Iris pigment epithelial cell (primary cell): ENCODE measurements around the gene ADAM30.

Experiments
- DNase-seq: peaks from one replicate; pipeline ENCODE4 v3.0.0-alpha.2; 2011; ENCODE audit warnings: low read depth

The ADAM30 gene

GRCh38 chr1:119896303-119896702, at the start of gene ADAM30:
Gene ADAM30, minus strand, starts transcription at chr1:119896515. Its CDS starts 179 bp downstream, at chr1:119896336.
- DNase-seq: no peak

GRCh38 chr1:119943216-119943615, 46.9 kb upstream of the ADAM30 start:
- DNase-seq: no peak

DNA sequence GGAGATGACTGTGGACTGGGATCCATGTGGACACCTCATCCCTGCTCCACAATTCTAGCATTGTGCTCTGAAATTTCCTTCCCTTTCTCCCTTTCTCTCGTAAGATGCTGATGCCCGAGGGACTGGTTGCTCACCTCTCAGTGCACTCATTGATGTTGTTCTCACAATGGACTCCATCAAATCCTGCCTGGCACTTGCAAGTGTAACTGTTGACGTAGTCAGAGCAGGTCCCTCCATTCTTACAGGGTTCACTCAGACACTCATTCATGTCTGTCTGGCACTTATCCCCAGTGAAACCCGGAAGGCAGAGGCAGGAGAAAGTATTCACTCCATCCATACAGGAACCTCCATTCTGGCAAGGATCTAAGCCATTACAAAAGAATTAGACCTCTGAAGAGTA, 45.1 kb upstream of the ADAM30 start:
- no peak for DNase-seq

DNA sequence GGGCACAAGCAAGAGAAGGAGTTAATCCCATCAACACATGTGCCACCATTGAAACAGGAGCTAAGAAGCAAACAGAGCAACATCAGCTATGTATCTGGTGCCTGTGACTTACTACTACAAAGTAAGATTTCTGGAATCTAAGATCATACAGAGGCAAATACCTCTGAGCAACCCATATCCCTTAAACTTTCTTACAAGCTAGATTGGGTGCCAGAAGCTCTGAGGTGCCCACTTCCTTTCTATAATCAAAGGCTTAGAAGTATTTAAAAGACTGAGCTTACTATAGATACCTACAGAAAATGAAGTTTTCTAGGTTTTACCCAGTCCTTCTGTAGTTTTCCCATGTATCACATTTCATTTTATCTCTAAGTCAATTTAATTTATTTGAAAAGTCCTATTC, 44.4 kb upstream of the ADAM30 start:
- DNase-seq: no peak

- DNase-seq: no peak
These were observed 40.9 kb upstream of the ADAM30 start for GRCh38 chr1:119937198-119937597.

- DNase-seq: no peak
These were observed 39.6 kb upstream of the ADAM30 start for GRCh38 chr1:119935915-119936314.

DNA sequence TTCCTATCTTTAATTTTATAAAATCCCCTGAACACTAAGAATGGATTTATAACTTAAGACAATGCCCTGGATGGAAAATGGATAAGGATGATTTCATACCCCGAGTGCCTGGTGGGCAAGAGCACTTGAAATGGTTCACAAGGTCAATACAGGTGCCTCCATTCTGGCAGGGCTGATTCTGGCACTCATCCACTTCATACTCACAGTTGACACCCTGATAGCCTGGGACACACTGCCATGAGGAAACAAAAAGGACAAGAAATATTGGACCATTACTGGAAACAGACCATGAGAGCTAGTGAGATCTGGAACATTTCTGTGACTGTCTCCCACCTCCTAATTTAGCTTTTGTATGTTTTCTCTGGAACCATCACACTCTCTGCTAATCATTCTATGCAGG, 39.1 kb upstream of the ADAM30 start:
- DNase-seq: no peak

DNA sequence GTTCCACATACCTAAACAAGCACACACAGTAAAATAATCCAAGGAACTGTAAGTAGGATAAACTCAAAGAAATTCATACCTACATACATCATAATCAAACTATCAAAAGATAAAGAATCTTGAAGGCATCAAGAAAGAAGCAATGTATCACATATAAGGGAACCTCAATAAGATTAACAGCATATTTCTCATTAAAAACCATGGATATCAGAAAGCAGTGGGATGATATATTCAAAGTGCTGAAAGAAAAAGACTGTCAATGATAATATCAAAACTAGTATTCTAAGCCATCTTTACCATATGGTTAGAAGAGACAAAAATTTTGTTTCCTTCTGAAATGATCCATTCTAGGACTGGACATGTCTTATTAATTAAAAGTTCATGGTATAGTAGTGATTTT, 37.1 kb upstream of the ADAM30 start:
- DNase-seq: no peak

DNA sequence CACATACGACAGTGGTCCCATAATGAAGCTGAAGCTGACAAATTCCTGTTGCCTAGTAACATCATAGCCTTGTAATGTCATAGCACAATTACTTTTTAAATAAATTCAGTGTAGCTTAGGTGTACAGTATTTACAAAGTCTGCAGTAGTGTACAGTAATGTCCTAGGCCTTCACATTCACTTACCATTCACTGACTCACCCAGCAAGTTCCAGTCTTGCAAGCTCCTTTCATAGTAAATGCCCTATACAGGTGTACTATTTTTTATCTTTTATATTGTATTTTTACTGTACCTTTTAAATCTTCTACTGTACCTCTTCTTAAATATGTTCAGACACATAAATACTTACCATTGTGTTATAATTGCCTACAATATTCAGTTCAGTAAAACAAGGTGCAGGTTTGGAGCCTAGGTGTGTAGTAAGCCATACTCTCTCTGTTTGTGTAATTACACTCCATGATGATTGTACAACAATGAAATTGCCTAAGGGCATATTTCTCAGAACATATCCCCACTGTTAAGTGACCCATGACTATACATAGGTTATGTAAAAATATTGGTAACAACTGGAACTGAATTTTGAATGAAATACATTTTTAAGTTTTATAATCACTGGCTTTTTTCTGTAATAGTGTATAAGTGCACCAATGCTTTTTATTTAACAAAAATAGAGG, 33.5 kb upstream of the ADAM30 start:
- DNase-seq: no peak

GRCh38 chr1:119926553-119926952, 30.2 kb upstream of the ADAM30 start:
- no peak for DNase-seq

DNA sequence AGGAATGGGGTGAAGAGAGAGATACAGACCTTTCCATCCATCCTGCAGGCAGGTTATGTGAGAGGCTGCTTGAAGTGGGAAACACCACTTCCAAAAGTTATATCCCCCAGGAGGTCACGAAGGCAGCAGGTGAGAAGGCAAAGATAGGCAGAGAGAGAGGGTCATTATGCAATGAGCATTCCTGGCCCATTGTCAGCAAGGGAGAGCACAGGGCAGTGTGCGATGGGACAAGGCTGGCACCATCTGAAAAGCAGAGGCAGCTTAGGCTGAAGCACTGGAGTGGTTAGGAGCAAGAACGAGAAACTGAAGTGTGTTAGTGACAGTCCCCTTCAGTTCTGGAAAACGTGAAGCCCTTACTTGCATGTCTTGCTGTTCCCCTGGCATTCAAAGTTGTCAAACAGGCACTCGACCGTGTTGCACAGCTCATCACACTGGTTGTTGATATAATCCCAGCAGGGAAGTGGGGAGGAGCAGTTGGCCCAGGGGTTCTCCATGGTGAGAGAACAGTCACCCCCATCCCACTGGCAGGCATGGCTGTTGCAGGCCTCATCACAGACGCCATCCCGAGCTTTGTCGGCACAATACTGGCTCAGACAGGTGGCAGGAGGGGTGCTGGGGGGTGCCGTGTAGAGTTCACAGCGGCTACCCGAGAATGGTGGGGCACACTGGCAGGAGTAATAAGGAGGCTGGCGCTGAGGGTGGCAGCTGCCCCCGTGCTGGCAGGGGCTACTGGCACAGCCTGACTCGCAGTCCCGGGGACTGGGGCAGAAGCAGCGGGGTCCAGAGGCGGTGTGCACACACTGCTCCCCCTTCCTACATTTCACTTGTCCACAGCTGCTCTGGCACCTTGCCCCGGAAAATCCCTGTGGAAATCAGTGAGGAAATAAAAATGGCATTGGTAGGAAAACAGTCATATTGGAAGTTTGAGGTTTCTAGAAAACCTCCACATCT, 28.9 kb upstream of the ADAM30 start:
- no peak for DNase-seq

DNA sequence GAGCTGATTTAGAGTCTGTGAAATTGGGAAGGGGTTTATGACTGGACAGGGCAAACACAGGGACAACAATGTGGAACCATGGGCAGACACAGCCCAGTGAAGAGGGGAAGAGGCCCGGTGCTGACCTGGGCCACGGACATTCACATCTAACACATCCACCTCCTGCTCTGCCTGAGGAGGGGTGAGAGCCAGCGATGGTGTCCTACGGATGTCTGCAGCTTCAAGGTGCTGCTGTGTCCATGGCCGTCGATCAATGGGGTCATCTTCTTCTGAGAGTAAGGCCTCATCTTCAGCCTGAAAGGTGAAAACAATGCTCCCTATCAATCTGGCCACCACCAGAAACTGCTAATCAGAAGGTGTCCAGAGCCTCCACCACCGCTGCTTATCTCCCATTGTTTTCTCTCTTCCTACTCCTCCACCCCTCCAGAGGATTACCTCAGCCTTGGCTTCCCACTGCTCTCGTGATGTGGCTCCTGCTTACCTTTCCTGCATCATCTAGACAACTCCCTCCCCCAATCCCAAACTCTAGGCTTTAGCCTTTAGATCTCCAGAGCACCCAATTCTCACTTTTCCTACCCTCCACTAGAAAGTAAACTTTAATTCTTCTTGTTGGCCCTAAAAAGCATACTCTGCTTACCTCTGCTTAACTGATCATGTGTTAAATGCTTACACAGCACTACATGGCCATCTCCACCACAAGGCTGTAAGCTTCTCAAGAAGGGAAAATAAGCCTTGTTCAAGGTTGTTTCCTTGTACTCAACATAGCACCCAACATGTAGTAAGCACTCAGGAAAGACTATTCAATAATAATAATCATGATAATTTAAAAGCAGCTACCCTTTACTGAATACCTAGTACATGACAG, 24.0 kb upstream of the ADAM30 start:
- no peak for DNase-seq

DNA sequence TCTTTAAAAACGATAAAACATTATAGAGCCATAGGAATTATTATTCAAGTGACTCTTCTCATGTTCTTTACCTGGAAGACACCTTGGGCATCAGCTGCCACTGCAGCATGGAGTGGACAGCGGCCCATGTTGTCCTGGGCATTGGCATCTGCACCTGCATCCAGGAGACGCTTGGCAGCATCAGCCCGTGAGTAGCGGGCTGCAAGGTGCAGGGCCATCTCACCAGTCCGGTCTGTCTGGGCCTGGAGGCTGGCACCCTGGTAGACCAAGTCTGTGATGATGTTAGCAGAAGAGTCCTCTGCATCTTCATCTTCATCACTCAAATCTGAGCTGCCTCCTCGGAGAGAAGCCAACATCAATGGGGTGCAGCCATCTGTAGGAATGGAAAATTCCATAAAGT, 22.9 kb upstream of the ADAM30 start:
- DNase-seq: no peak

- no peak for DNase-seq
These were observed 22.0 kb upstream of the ADAM30 start for GRCh38 chr1:119918301-119918700.

GRCh38 chr1:119917304-119918055, 21.2 kb upstream of the ADAM30 start:
- no peak for DNase-seq

GRCh38 chr1:119915517-119915916, 19.2 kb upstream of the ADAM30 start:
- no peak for DNase-seq

DNA sequence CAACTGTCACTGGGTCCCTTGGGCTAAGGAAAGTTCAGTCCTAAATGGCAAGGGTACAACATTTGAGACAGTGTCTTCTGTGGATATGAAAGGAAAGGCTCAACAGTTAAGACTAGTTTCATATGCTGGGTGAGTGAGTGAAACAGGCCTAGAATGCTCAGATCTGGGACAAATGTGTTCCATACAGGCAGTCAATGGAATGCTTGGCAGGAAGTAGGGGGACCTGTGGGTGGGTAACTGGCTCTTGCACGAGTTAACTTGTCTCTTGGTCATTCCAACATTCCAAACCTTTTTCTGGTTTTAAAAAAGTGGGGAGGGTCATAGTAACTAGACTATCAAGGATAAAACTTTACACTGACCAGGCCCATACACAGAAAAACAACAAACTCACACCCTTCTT, 17.8 kb upstream of the ADAM30 start:
- DNase-seq: no peak

GRCh38 chr1:119912963-119913362, 16.6 kb upstream of the ADAM30 start:
- no peak for DNase-seq

DNA sequence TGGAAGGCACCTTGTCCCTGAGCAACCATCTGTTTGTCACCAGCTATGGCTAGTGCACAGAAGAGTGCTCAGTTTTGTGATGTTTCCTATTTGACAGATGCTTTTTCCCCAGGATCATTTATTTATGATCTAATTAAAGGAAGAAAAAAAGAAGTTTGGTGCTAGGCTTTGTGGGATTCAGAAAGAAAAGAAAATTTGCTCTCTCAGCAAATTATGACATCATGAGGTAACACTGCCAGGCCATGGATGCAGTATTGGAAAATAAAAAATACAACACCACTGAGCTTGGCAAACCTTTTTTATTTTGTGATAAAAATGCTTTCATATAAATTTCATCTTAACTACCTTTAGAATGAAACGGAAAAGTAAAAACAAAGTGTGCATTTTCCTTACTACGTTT, 15.5 kb upstream of the ADAM30 start:
- DNase-seq: no peak

GRCh38 chr1:119910618-119911017, 14.3 kb upstream of the ADAM30 start:
- no peak for DNase-seq

DNA sequence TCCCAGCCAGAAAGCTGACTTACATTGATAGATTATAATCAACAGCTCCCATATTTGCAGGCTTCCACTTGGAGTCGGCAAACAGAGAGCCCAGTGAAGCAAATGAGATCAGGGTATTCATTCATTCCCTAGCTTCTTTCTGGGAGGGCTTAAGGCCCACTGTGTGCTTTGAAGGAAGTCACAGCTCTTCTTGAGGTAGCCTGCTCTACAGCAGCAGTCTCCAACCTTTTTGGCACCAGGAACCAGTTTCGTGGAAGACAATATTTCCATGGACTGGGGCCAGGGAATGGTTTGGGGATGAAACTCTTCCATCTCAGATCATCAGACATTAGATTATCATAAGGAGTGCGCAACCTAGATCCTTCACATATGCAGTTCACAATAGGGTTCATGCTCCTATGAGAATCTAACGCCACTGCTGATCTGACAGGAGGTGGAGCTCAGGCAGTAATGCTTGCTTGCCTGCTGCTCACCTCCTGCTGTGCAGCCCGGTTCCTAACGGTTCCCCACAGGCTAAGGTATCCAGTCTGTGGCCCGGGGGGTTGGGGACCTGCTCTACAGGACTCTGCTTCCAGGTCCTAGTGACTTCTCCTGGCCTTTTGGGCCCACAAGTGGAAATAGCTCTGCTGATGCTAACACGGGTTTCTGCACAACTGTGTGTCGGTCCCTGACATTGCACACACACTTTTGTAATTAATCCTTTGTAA, 13.7 kb upstream of the ADAM30 start:
- no peak for DNase-seq
